ENCODE results near the gene PDZRN4. TPM values are rescaled to one million over a fixed set of nuclear protein-coding genes. Genes with fewer than 3 reads are reported as not detected.

Gene PDZRN4
- total RNA-seq, 4 donors from 2014 or later: 0.54 to 2.9 (median 1.1) TPM

DNA sequence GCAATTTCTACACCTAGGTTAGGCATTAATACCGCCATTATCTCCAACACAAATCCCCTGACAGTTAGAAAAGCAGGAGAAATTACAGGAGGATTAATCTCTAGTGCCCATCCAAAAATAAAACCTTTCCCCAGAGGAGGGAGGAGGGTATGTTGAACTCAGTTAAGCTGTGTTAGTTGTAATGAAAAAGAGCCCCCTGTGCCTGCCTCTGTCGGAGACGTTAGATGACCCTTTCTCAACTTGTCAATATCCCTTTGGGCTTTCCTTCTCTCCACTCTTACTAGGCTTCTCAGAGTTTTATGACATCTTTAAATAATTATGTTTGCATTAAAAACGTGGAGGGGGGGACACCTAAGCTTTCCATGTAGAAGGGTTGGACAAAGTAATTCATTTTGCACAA, 278.2 kb downstream of the PDZRN4 start:
- intact Hi-C loops (cut with DNase I): no loop called here
- 71 to 74% methylated on average over 4 of the region's 4 CpGs for WGBS, 2 donors

DNA sequence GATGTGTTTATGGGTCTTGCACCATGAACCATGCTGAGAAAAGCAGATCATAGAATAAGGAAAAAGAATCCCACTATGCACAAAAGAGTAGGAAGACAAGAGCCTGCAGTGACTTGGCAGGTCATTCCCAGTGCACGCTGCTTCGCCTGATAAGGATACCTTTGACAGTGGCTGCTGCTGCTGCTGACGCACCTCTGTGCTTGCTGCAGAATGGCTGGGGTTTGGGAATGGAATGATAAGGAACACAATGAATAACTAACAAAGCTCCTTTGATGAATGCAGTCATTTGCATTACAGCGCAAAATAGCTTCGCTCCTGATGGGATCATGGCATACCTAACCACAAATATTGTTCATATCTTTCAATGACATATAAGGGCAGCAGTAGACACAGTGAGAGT, 278.7 kb downstream of the PDZRN4 start:
- TF ChIP-seq CTCF (IDR thresholded peaks at IDR 0.05) (no peak), POLR2A (IDR thresholded peaks at IDR 0.05) (no peak)
- H3K36me3 ChIP-seq: no peaks in the 10 kb centered on the region
- H3K4me3 ChIP-seq (replicated peaks in 1 of 3): no peak overlapping the region
- H3K9me3 ChIP-seq: no peaks in the 10 kb centered on the region
- WGBS, 2 donors: 89 to 90% methylated on average over 5 of the region's 5 CpGs
- DNase-seq: no peak
- no peak overlapping the region for H3K27ac ChIP-seq
- H3K27me3 ChIP-seq: no peaks in the 10 kb centered on the region
- intact Hi-C loops (cut with DNase I): no loop called here
- H3K4me1 ChIP-seq: no peaks in the 10 kb centered on the region

More for the DNA sequence above, 278.2 kb downstream of the PDZRN4 start:
- Histone ChIP-seq H3K4me1 (no peaks in the 10 kb centered on the region), H3K27ac (no peak overlapping the region), H3K4me3 (replicated peaks in 1 of 3) (no peak overlapping the region), H3K36me3 (no peaks in the 10 kb centered on the region), H3K9me3 (no peaks in the 10 kb centered on the region), H3K27me3 (no peaks in the 10 kb centered on the region)
- no peak for DNase-seq
- TF ChIP-seq CTCF (IDR thresholded peaks at IDR 0.05) (no peak), POLR2A (IDR thresholded peaks at IDR 0.05) (no peak)

GRCh38 chr12:41467591-41468325, 279.6 kb downstream of the PDZRN4 start:
- DNase-seq: no peak
- 89 to 94% methylated on average over 1 of the region's 1 CpG for WGBS, 2 donors
- Histone ChIP-seq H3K27me3 (no peaks in the 10 kb centered on the region), H3K4me1 (no peaks in the 10 kb centered on the region), H3K4me3 (replicated peaks in 1 of 3) (no peak overlapping the region), H3K9me3 (no peaks in the 10 kb centered on the region), H3K36me3 (no peaks in the 10 kb centered on the region), H3K27ac (no peak overlapping the region)
- intact Hi-C loops (cut with DNase I): no loop called here
- no peak for TF ChIP-seq POLR2A (IDR thresholded peaks at IDR 0.05)
- TF ChIP-seq CTCF (IDR thresholded peaks at IDR 0.05): no peak

GRCh38 chr12:41468341-41468740, 280.2 kb downstream of the PDZRN4 start:
- H3K27me3 ChIP-seq: no peaks in the 10 kb centered on the region
- 86 to 88% methylated on average over 3 of the region's 3 CpGs for WGBS, 2 donors
- H3K4me3 ChIP-seq (replicated peaks in 1 of 3): no peak overlapping the region
- TF ChIP-seq POLR2A (IDR thresholded peaks at IDR 0.05): no peak
- no peak for TF ChIP-seq CTCF (IDR thresholded peaks at IDR 0.05)
- no peak overlapping the region for H3K27ac ChIP-seq
- intact Hi-C loops (cut with DNase I): no loop called here
- no peaks in the 10 kb centered on the region for H3K4me1 ChIP-seq
- no peak for DNase-seq
- H3K9me3 ChIP-seq: no peaks in the 10 kb centered on the region
- H3K36me3 ChIP-seq: no peaks in the 10 kb centered on the region

DNA sequence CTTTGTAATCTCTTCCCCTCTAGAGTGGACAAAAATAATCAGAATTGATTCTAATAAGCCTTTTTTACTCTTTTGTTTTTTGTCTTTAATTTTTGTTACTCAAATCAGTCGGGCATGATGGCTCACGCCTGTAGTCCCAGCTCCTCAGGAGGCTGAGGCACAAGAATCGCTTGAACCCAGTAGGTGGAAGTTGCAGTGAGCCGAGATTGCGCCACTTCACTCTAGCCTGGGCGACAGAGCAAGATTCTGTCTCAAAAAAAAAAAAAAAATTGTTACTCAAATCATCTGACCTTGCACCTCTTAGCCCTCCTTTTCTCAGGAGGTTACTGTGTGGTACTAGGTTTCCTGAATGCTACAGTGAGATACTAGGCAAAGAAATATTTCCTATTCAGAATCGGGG, 280.6 kb downstream of the PDZRN4 start:
- TF ChIP-seq POLR2A (IDR thresholded peaks at IDR 0.05): no peak
- no peak for TF ChIP-seq CTCF (IDR thresholded peaks at IDR 0.05)

More for the DNA sequence above, 280.6 kb downstream of the PDZRN4 start:
- no peak overlapping the region for H3K27ac ChIP-seq
- intact Hi-C loops (cut with DNase I): no loop called here
- DNase-seq: no peak
- no peaks in the 10 kb centered on the region for H3K4me1 ChIP-seq
- no peaks in the 10 kb centered on the region for H3K36me3 ChIP-seq
- WGBS, 2 donors: 32 to 65% methylated on average over 7 of the region's 7 CpGs
- no peak overlapping the region for H3K4me3 ChIP-seq (replicated peaks in 1 of 3)
- H3K27me3 ChIP-seq: no peaks in the 10 kb centered on the region
- no peaks in the 10 kb centered on the region for H3K9me3 ChIP-seq

All from thyroid gland (tissue), 4 donors.